ENCODE results near the gene TRIM46.
A peak's percentile ranks its signal among the peaks of the same experiment; 100 is the strongest.

The TRIM46 gene, protein sequence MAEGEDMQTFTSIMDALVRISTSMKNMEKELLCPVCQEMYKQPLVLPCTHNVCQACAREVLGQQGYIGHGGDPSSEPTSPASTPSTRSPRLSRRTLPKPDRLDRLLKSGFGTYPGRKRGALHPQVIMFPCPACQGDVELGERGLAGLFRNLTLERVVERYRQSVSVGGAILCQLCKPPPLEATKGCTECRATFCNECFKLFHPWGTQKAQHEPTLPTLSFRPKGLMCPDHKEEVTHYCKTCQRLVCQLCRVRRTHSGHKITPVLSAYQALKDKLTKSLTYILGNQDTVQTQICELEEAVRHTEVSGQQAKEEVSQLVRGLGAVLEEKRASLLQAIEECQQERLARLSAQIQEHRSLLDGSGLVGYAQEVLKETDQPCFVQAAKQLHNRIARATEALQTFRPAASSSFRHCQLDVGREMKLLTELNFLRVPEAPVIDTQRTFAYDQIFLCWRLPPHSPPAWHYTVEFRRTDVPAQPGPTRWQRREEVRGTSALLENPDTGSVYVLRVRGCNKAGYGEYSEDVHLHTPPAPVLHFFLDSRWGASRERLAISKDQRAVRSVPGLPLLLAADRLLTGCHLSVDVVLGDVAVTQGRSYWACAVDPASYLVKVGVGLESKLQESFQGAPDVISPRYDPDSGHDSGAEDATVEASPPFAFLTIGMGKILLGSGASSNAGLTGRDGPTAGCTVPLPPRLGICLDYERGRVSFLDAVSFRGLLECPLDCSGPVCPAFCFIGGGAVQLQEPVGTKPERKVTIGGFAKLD

DNA sequence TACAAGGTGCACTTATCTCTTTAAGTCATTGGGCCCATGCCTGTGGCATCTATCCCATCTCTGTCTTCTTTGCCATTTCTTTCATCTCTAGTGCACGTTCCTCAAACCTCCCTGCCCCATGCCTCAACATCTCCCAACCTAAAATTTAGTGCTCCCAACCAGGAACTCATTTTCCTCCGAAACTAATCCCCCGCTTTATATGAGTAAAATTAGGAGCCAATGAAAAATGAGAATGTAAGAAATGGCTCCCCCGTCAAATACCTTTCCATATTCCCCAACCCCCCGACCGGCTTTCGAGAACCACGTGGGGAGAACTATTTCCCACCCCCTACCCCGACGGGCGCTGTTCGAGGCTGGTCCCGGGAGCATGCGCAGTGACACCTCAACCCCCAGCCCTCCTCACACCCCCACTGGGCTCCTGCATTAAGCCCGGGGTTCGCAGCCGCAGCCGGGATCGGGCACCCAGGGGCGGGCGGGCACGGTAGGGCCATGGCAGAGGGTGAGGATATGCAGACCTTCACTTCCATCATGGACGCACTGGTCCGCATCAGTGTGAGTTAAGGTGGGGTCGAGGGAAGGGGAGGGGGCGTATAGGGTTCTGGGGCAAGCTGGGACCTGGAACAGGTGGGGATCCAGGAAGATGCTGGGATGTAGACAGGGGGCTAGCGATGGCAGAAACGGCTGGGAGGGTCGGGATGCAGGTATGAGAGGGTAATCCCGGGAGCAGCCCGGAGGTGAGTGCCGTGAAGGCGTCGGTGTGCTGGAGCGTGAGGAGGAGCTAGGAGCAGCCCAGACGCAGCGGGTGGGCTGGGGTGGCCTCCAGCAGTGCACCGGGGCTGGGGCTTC, at the start of gene TRIM46:
TRIM46 (plus strand) TSS at position 372 of the 846 bp plus-strand sequence; CDS start at position 490, 118 bp downstream.
- TF ChIP-seq, protein P1, sequence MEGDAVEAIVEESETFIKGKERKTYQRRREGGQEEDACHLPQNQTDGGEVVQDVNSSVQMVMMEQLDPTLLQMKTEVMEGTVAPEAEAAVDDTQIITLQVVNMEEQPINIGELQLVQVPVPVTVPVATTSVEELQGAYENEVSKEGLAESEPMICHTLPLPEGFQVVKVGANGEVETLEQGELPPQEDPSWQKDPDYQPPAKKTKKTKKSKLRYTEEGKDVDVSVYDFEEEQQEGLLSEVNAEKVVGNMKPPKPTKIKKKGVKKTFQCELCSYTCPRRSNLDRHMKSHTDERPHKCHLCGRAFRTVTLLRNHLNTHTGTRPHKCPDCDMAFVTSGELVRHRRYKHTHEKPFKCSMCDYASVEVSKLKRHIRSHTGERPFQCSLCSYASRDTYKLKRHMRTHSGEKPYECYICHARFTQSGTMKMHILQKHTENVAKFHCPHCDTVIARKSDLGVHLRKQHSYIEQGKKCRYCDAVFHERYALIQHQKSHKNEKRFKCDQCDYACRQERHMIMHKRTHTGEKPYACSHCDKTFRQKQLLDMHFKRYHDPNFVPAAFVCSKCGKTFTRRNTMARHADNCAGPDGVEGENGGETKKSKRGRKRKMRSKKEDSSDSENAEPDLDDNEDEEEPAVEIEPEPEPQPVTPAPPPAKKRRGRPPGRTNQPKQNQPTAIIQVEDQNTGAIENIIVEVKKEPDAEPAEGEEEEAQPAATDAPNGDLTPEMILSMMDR (IDR thresholded peaks at IDR 0.05), result no peak
- H3K36me3 ChIP-seq, result peaks cover 7 to 23% (median 21%) of the 10 kb centered on the region in 3 donors
- DNase-seq, result peak in 1 of 2 donors; percentile 70
- peaks cover 0 to 41% (median 20%) of the 10 kb centered on the region in 4 donors for H3K4me1 ChIP-seq
- intact Hi-C loops (cut with DNase I; ENCODE audit: low total_unique reads), result no loop called here
- peak within 1 kb of the TSS; percentile 89 to 94 for H3K27ac ChIP-seq
- peak within 1 kb of the TSS; percentile 79 to 80 for H3K4me3 ChIP-seq
- H3K9me3 ChIP-seq, result no peaks in the 10 kb centered on the region
- peaks cover 0 to 20% of the 10 kb centered on the region in 2 donors for H3K27me3 ChIP-seq

- DNase-seq, result no peak
- Histone ChIP-seq H3K4me1 (peaks cover 0 to 39% (median 28%) of the 10 kb centered on the region in 4 donors), H3K9me3 (no peaks in the 10 kb centered on the region), H3K36me3 (no peaks in the 10 kb centered on the region), H3K27me3 (peaks cover 0 to 25% of the 10 kb centered on the region in 2 donors), H3K27ac (no peak overlapping the region), H3K4me3 (no peak overlapping the region)
- intact Hi-C loops (cut with DNase I; ENCODE audit: low total_unique reads), result loop anchor here (5.0 kb wide), 1 partner anchor 32 kb away; no protein-coding TSS in a partner anchor
- TF ChIP-seq, protein P1 (IDR thresholded peaks at IDR 0.05), result no peak
These were observed 48.9 kb upstream of the TRIM46 start for GRCh38 chr1:155124503-155125463.

DNA sequence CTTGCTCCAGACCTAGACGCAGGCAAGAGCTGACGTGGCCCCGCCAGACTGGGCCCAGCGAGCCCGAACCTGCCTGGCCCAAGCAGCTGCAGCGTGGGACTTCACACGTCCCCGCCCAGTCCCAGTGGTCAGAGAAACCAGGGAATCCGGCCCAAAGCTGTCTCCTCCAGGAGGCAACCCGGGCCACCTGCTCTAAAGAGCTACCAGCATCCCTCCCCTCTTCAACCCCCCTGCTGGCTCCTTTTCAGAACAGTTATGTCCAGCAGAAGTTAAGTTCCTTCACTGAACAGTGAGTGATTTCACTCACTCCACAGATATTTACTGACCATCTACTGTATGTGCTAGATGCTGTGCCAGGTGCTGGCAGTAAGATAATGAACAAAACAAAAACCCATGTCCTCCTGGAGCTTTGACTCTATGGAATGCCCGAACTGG, 48.1 kb upstream of the TRIM46 start:
- intact Hi-C loops (cut with DNase I; ENCODE audit: low total_unique reads), result loop anchor here (5.0 kb wide), 1 partner anchor 33 kb away; no protein-coding TSS in a partner anchor
- H3K36me3 ChIP-seq, result no peaks in the 10 kb centered on the region
- H3K4me3 ChIP-seq, result no peak overlapping the region
- DNase-seq, result no peak
- peaks cover 0 to 39% (median 28%) of the 10 kb centered on the region in 4 donors for H3K4me1 ChIP-seq
- no peaks in the 10 kb centered on the region for H3K9me3 ChIP-seq
- H3K27ac ChIP-seq, result no peak overlapping the region
- TF ChIP-seq, protein P1 (IDR thresholded peaks at IDR 0.05), result no peak
- H3K27me3 ChIP-seq, result peaks cover 0 to 33% of the 10 kb centered on the region in 2 donors

DNA sequence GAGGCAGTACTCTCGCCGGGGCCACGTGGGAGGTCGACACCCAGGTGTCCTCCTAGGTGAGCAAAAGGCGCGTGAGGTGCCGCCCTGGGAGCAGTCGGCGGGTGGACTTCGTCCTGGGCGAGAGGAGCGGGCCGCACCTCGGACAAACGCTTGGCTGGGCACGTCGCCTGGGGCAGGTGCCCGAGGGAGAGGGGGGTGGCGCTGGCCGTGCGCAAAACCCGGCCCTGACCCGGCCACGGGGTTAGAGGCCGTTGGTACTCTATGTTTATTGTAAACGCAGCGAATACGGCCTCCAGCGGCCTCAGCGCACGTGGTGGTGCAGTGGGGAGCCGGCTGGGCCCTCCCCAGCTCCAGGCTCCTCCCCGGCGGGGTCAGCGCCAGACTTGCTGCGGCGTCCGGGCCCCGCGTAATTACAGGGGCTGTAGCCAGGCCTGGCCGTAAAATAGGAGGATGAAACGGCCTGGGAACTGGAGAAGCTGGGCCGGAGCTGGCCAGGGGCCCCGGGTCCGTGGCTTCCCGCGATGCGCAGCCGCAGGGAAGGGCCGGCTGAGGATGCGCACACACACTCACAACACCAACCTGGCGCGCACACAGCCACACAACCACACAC, 47.6 kb upstream of the TRIM46 start:
- H3K36me3 ChIP-seq, result peaks cover 0 to under 1% (median 0%) of the 10 kb centered on the region in 3 donors
- TF ChIP-seq, protein P1 (IDR thresholded peaks at IDR 0.05), result no peak
- peaks cover 0 to 38% of the 10 kb centered on the region in 2 donors for H3K27me3 ChIP-seq
- H3K4me1 ChIP-seq, result peaks cover 0 to 39% (median 28%) of the 10 kb centered on the region in 4 donors
- DNase-seq, result peak in 1 of 2 donors; percentile 73
- peak overlapping the region; percentile 55 to 59 for H3K4me3 ChIP-seq
- no peaks in the 10 kb centered on the region for H3K9me3 ChIP-seq
- peak overlapping the region in 1 of 2 donors; percentile 62 for H3K27ac ChIP-seq
- intact Hi-C loops (cut with DNase I; ENCODE audit: low total_unique reads), result loop anchor here (5.0 kb wide), 1 partner anchor 34 kb away; no protein-coding TSS in a partner anchor
